Measurements from ENCODE around the gene DDOST.

The DDOST gene

DNA sequence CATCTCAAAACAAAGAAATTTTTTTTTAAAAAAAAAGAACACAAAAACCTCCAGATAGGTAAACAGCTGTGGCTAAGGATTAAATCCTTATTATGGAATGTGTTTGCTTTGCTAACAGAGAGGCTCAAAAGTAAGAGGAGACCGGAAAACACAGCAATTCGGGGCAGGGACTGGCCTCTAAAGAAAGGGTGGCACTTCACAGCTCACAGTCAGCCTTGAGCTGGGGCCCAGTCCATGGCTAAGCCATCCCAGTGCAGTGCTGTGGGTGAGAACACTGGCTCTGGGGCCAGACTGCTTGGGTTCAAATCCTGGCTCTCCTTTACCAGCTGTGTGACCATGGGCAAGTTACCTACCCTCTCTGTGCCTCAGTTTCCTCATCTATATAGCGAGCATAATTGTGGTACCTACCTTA is 28.5 kb upstream of the DDOST start:
- H3K4me1 ChIP-seq (ENCODE audit: control insufficient read depth, insufficient read depth, low read length): no peaks in the 10 kb centered on the region
- H3K9ac ChIP-seq (ENCODE audit: low read depth, low read length): no peak overlapping the region
- H3K9me3 ChIP-seq (ENCODE audit: control insufficient read depth, insufficient read depth, low read length): no peaks in the 10 kb centered on the region
- H3K27me3 ChIP-seq (ENCODE audit: control insufficient read depth, insufficient read depth, low read length): no peaks in the 10 kb centered on the region
- no peak overlapping the region for H3K4me3 ChIP-seq (ENCODE audit: low read depth, low read length)
- peaks cover 7% of the 10 kb centered on the region; the same call in 1 of the 2 replicates for H3K36me3 ChIP-seq (ENCODE audit: control insufficient read depth, insufficient read depth, low read length)
- H3K27ac ChIP-seq (ENCODE audit: low read depth, low read length): no peak overlapping the region

DNA sequence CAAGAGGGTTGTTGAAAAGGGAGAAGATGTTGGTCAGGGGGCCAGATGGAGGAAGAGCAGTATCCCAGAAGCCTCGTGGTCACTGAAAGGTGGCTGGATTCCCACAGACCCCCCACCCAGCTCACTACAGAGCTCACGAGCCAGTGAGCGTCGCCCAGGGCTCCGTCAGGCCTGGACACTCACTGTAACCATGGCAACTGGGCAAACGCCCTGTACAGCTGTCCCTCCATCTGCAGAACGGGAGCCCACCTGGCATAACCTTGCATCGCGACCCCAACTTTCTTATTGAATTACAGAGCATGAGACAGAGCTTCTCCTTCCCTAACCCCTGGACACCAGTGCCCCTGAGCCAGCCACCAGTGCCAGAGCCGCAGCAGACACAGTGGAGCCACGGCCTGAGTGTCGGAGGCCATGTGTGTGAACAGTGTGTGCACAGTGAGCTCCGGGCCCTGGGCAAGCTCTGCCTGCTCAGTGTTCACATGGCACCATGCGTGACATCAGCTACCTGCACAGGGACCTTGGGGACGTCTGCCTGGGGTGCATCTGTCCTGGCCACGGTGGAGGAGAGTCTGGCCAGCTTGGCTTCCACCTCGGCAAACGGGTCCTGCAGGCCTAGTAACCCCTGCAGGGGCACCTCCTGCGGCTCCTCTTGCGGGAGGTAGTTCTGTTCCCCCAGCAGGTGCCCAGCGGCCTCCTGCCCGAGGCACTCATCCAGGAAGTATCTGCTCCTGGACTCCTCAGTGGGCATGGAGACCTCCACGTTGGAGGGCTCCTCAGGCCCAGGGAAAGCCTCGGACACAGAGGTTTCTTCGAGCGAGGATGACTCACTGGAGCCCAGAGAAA is 25.9 kb upstream of the DDOST start:
- no peak overlapping the region for H3K27ac ChIP-seq (ENCODE audit: low read depth, low read length)
- no peaks in the 10 kb centered on the region for H3K4me1 ChIP-seq (ENCODE audit: control insufficient read depth, insufficient read depth, low read length)
- no peak overlapping the region for H3K9ac ChIP-seq (ENCODE audit: low read depth, low read length)
- H3K36me3 ChIP-seq (ENCODE audit: control insufficient read depth, insufficient read depth, low read length): peaks cover 10% of the 10 kb centered on the region
- no peak overlapping the region for H3K4me3 ChIP-seq (ENCODE audit: low read depth, low read length)
- no peaks in the 10 kb centered on the region for H3K27me3 ChIP-seq (ENCODE audit: control insufficient read depth, insufficient read depth, low read length)
- no peaks in the 10 kb centered on the region for H3K9me3 ChIP-seq (ENCODE audit: control insufficient read depth, insufficient read depth, low read length)

DNA sequence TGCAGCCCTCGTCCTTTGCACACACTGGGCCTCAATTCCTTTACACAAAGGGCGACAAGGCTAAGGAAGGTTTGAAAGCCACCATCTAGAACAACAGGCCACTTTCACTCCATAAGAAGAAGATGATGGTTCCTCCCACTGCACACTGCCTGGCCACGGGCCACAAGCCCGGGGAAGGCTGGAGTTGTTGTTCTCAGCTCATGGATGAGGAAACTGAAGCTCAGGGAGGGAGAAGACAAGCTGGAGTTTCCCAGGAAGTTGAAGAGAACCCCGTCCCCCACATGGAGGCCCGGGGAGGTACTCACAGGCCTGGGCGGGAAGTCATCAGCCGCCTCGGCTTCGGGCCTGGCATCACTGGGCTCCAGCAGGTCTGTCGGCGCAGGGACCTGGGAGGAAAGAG is 24.6 kb upstream of the DDOST start:
- Histone ChIP-seq H3K27me3 (ENCODE audit: control insufficient read depth, insufficient read depth, low read length) (no peaks in the 10 kb centered on the region), H3K36me3 (ENCODE audit: control insufficient read depth, insufficient read depth, low read length) (peaks cover 14% of the 10 kb centered on the region)

DNA sequence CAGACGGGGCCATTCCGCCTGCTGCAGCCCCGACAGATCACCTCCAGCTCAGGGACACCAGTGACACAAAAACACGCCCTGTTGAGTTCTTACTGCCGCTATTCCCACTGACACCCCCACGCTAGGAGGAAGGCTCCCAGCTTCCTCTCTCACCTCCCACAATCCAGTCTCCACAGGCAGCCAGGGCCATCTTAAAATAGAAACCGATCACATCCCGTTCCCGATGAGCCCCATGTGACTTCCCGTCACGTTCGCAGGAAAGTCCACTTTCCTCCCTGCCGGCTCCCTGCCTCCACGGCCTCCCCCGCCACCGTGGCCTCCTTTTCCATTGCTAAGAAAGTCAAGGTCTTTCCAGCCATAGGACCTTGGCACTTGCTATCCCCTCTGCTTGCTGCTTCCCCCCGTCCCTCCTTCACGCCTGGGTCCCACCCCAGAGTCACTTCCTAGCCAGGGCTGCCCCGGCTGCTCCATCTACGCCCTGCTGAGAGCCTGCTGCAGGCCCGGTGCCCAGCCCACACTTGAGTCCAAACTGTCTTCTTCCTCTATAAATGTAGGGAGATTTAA is 24.0 kb upstream of the DDOST start:
- Histone ChIP-seq H3K27ac (ENCODE audit: low read depth, low read length) (no peak overlapping the region), H3K27me3 (ENCODE audit: control insufficient read depth, insufficient read depth, low read length) (no peaks in the 10 kb centered on the region), H3K4me1 (ENCODE audit: control insufficient read depth, insufficient read depth, low read length) (no peaks in the 10 kb centered on the region), H3K9me3 (ENCODE audit: control insufficient read depth, insufficient read depth, low read length) (no peaks in the 10 kb centered on the region), H3K9ac (ENCODE audit: low read depth, low read length) (no peak overlapping the region), H3K36me3 (ENCODE audit: control insufficient read depth, insufficient read depth, low read length) (peaks cover 16% of the 10 kb centered on the region), H3K4me3 (ENCODE audit: low read depth, low read length) (no peak overlapping the region)

More for the DNA sequence above, 24.6 kb upstream of the DDOST start:
- Histone ChIP-seq H3K4me3 (ENCODE audit: low read depth, low read length) (no peak overlapping the region), H3K9ac (ENCODE audit: low read depth, low read length) (no peak overlapping the region), H3K27ac (ENCODE audit: low read depth, low read length) (no peak overlapping the region), H3K9me3 (ENCODE audit: control insufficient read depth, insufficient read depth, low read length) (no peaks in the 10 kb centered on the region), H3K4me1 (ENCODE audit: control insufficient read depth, insufficient read depth, low read length) (no peaks in the 10 kb centered on the region)

DNA sequence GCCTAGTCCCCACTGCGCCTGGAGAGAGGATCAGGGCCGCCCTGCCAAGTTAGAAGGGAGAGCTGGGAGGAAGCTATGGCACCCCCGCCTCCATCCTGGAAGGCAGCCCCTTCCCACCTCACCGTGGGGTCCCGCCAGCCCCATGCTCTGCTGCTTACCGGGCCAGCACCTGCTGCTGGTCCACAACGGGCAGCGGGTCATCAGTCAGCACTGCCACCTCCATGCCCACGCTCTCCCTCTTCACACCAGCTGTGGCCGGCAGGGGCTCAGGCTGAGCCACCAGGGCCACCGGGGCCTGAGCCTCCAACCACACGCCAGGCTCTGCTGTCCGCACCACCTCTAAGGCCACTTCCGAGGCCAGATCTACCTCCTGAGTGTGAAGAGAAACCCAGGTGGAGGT is 23.5 kb upstream of the DDOST start:
- Histone ChIP-seq H3K27ac (ENCODE audit: low read depth, low read length) (no peak overlapping the region), H3K9me3 (ENCODE audit: control insufficient read depth, insufficient read depth, low read length) (no peaks in the 10 kb centered on the region), H3K4me1 (ENCODE audit: control insufficient read depth, insufficient read depth, low read length) (no peaks in the 10 kb centered on the region), H3K36me3 (ENCODE audit: control insufficient read depth, insufficient read depth, low read length) (peaks cover 13% of the 10 kb centered on the region; the same call in 1 of the 2 replicates), H3K27me3 (ENCODE audit: control insufficient read depth, insufficient read depth, low read length) (no peaks in the 10 kb centered on the region), H3K9ac (ENCODE audit: low read depth, low read length) (no peak overlapping the region), H3K4me3 (ENCODE audit: low read depth, low read length) (no peak overlapping the region)

DNA sequence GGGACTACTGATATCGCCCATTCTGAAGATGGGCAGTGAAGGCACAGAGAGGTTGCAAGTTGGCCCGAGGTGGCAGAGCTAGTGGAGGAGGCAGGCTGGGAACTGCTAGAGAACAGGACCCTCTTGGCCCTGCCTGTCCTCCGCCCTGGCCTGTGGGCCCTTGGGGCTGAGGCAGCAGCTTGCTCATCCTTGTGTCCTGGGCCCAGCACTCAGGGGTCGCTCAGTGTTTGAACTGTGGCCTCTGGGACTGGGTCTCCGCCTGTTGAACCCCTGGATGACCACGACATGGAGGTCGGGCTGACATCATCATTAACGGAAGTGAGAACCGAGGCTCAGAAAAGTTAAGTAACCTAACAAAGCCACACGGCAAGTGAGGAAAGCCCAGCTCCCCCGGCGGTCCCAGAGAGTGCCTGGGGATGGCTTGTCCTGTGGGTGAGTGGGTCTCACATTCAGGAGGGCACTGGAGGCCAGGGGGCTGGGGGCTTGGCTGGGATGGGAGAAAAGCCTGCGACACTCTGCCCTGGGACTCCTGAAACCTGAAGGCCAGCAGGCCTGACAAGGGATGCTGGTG is 23.0 kb upstream of the DDOST start:
- Histone ChIP-seq H3K27me3 (ENCODE audit: control insufficient read depth, insufficient read depth, low read length) (no peaks in the 10 kb centered on the region), H3K9me3 (ENCODE audit: control insufficient read depth, insufficient read depth, low read length) (no peaks in the 10 kb centered on the region), H3K4me1 (ENCODE audit: control insufficient read depth, insufficient read depth, low read length) (no peaks in the 10 kb centered on the region), H3K27ac (ENCODE audit: low read depth, low read length) (no peak overlapping the region), H3K9ac (ENCODE audit: low read depth, low read length) (no peak overlapping the region), H3K36me3 (ENCODE audit: control insufficient read depth, insufficient read depth, low read length) (peaks cover 13% of the 10 kb centered on the region; the same call in 1 of the 2 replicates), H3K4me3 (ENCODE audit: low read depth, low read length) (no peak overlapping the region)

DNA sequence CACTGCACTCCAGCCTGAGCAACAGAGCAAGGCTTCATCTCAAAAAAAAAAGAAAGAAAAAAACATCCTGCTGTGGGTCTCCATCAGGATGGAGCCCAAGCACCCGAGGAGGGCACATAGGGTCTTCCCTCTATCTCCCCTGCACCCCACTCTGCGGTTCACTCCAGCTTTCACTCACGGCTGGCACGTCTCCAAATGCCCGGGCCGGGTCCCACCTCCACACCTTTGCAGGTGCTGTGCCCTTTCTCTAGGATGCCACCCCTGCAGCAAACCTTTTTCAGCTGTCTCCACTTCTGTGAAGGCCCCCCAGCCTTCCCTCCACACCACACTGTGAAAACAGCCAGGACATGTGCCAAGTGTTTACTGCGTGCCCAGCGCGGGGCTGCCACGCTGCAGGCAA is 22.4 kb upstream of the DDOST start:
- H3K4me3 ChIP-seq (ENCODE audit: low read depth, low read length): no peak overlapping the region
- H3K27me3 ChIP-seq (ENCODE audit: control insufficient read depth, insufficient read depth, low read length): no peaks in the 10 kb centered on the region
- H3K9ac ChIP-seq (ENCODE audit: low read depth, low read length): no peak overlapping the region
- no peaks in the 10 kb centered on the region for H3K4me1 ChIP-seq (ENCODE audit: control insufficient read depth, insufficient read depth, low read length)
- peaks cover 9% of the 10 kb centered on the region; the same call in 1 of the 2 replicates for H3K36me3 ChIP-seq (ENCODE audit: control insufficient read depth, insufficient read depth, low read length)
- no peaks in the 10 kb centered on the region for H3K9me3 ChIP-seq (ENCODE audit: control insufficient read depth, insufficient read depth, low read length)
- H3K27ac ChIP-seq (ENCODE audit: low read depth, low read length): no peak overlapping the region

DNA sequence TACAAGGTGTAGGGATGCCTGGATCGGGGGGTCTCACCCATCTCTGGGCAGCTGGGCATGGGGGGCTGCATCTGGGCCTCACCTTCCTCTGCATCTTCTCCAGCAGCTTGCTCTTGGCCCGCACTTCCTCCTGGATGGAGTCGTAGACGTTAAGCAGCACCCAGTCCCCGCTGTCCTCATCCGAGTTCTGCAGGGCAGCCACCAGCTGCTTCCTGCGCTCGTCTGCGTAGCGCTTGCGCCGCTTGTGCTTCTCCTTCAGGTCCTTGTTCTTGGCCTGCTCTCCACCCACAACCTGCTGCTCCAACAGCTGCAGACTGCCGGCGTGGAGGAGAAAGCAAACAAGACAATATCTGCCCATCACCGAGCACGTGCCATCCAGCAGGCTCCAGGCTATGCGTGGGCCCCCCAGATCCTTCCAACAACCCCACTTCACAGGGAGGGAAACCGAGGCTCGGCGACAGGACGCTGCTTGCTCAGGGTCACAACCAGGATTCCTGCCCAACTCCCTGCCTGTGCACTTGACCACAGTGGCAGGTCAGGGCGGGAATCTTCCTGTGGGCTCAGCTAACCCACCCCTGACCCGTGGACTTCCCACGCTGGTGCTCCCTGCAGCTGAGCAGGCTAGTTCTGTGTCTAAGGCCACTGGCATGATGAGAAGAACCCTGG is 21.5 kb upstream of the DDOST start:
- Histone ChIP-seq H3K36me3 (ENCODE audit: control insufficient read depth, insufficient read depth, low read length) (peaks cover 11% of the 10 kb centered on the region; the same call in 1 of the 2 replicates), H3K27ac (ENCODE audit: low read depth, low read length) (no peak overlapping the region), H3K9me3 (ENCODE audit: control insufficient read depth, insufficient read depth, low read length) (no peaks in the 10 kb centered on the region), H3K4me1 (ENCODE audit: control insufficient read depth, insufficient read depth, low read length) (no peaks in the 10 kb centered on the region), H3K27me3 (ENCODE audit: control insufficient read depth, insufficient read depth, low read length) (no peaks in the 10 kb centered on the region), H3K9ac (ENCODE audit: low read depth, low read length) (no peak overlapping the region), H3K4me3 (ENCODE audit: low read depth, low read length) (no peak overlapping the region)

DNA sequence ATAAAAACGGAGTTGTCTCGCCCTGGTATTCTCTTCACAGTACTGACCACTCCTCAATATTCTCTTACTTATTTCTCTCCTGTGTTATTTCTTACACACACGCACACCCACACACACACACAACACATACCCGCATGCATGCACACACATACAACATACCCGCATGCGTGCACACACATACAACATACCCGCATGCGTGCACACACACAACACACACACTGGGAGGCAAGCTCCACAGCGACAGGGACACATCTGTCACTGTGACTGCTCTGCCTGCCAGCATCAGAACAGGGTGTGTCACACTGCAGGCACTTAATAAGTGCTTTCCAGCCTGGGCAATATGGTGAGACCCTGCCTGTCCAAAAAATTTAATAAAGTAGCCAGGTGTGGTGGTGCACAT is 20.8 kb upstream of the DDOST start:
- H3K9ac ChIP-seq (ENCODE audit: low read depth, low read length): no peak overlapping the region
- no peaks in the 10 kb centered on the region for H3K4me1 ChIP-seq (ENCODE audit: control insufficient read depth, insufficient read depth, low read length)
- no peaks in the 10 kb centered on the region for H3K27me3 ChIP-seq (ENCODE audit: control insufficient read depth, insufficient read depth, low read length)
- peaks cover 16% of the 10 kb centered on the region; the same call in 1 of the 2 replicates for H3K36me3 ChIP-seq (ENCODE audit: control insufficient read depth, insufficient read depth, low read length)
- no peak overlapping the region for H3K4me3 ChIP-seq (ENCODE audit: low read depth, low read length)
- no peak overlapping the region for H3K27ac ChIP-seq (ENCODE audit: low read depth, low read length)
- no peaks in the 10 kb centered on the region for H3K9me3 ChIP-seq (ENCODE audit: control insufficient read depth, insufficient read depth, low read length)

DNA sequence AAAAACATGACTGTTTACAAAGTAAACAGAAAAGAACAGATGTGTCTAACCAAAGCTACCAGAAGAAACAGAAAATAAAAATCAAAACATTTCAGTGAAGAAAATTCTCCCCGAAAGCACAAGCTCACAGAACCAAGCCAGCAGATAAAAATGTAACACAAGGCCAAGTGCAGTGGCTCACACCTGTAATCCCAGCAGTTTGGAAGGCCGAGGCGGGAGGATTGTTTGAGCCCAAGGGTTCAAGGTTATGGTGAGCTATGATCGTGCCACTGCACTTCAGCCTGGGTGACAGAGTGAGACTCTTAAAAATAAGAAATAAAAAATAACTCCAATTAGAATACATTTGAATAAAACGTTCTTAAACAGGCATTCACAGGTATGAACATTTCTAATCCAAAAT is 19.1 kb upstream of the DDOST start:
- no peak overlapping the region for H3K27ac ChIP-seq (ENCODE audit: low read depth, low read length)
- H3K36me3 ChIP-seq (ENCODE audit: control insufficient read depth, insufficient read depth, low read length): peaks cover 16% of the 10 kb centered on the region; the same call in 1 of the 2 replicates
- H3K27me3 ChIP-seq (ENCODE audit: control insufficient read depth, insufficient read depth, low read length): no peaks in the 10 kb centered on the region
- no peaks in the 10 kb centered on the region for H3K9me3 ChIP-seq (ENCODE audit: control insufficient read depth, insufficient read depth, low read length)
- H3K9ac ChIP-seq (ENCODE audit: low read depth, low read length): no peak overlapping the region
- H3K4me3 ChIP-seq (ENCODE audit: low read depth, low read length): no peak overlapping the region
- no peaks in the 10 kb centered on the region for H3K4me1 ChIP-seq (ENCODE audit: control insufficient read depth, insufficient read depth, low read length)

Data from HUES48 (cell line).